BLaER1 (cell line): ENCODE measurements around the gene CTTNBP2.

Source experiments
- H3K27ac ChIP-seq: shearing (Covaris generic); formaldehyde crosslinking; 2 replicates; pipeline ENCODE4 v1.8.1; 2022
- H3K27me3 ChIP-seq: shearing (Covaris generic); formaldehyde crosslinking; 2 replicates; pipeline ENCODE4 v1.8.1; 2022
- H3K36me3 ChIP-seq: shearing (Covaris generic); formaldehyde crosslinking; 2 replicates; pipeline ENCODE4 v1.8.1; 2022
- H3K4me1 ChIP-seq: shearing (Covaris generic); formaldehyde crosslinking; 2 replicates; pipeline ENCODE4 v1.8.1; 2022
- H3K4me2 ChIP-seq: shearing (Covaris generic); formaldehyde crosslinking; 2 replicates; pipeline ENCODE4 v1.8.1; 2022
- H3K4me3 ChIP-seq: shearing (Covaris generic); formaldehyde crosslinking; 2 replicates; pipeline ENCODE4 v1.8.1; 2022
- H3K9ac ChIP-seq: shearing (Covaris generic); formaldehyde crosslinking; 2 replicates; pipeline ENCODE4 v1.8.1; 2022
- H3K9me3 ChIP-seq: shearing (Covaris generic); formaldehyde crosslinking; 2 replicates; pipeline ENCODE4 v1.8.1; 2022
- H4K20me1 ChIP-seq: shearing (Covaris generic); formaldehyde crosslinking; 2 replicates; pipeline ENCODE4 v1.8.1; 2022
- Cebpa-rat ChIP-seq: shearing (Covaris generic); IDR thresholded peaks from 2 replicates; pipeline ENCODE4 v1.8.1; 2022

CTTNBP2 gene

GRCh38 chr7:117808341-117808757 lies 64.9 kb downstream of the CTTNBP2 start:
- no peaks in the 10 kb centered on the region for H3K27me3 ChIP-seq
- H3K36me3 ChIP-seq: no peaks in the 10 kb centered on the region
- no peak for TF ChIP-seq Cebpa-rat
- H3K9me3 ChIP-seq: no peaks in the 10 kb centered on the region
- H3K4me1 ChIP-seq: no peaks in the 10 kb centered on the region
- no peak overlapping the region for H3K27ac ChIP-seq
- H3K4me3 ChIP-seq: no peak overlapping the region
- H3K4me2 ChIP-seq: no peak overlapping the region
- H3K9ac ChIP-seq: no peak overlapping the region
- no peaks in the 10 kb centered on the region for H4K20me1 ChIP-seq

DNA sequence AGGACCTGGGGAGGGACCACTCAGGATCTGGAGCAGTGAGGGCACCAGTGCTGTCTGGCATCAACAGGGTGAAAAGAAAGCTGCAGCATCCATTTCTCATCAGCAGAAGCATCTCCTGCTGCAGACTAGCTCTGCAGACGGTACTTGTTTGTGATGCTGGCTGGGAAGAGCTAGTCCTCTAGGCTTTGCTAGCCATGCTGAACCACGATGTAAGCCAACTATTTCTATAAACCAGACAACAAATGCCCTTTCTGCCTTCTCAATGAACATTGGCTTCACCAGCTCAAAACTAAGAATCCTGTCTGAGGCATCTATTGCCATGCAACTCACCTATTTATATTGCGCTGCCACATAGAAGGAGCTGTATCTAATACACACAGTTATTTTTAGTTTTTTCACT lies 65.6 kb downstream of the CTTNBP2 start:
- Histone ChIP-seq H3K4me3 (no peak overlapping the region), H3K27me3 (no peaks in the 10 kb centered on the region), H3K4me1 (no peaks in the 10 kb centered on the region), H3K27ac (no peak overlapping the region), H3K36me3 (no peaks in the 10 kb centered on the region), H4K20me1 (no peaks in the 10 kb centered on the region), H3K4me2 (no peak overlapping the region), H3K9me3 (no peaks in the 10 kb centered on the region), H3K9ac (no peak overlapping the region)
- no peak for TF ChIP-seq Cebpa-rat

DNA sequence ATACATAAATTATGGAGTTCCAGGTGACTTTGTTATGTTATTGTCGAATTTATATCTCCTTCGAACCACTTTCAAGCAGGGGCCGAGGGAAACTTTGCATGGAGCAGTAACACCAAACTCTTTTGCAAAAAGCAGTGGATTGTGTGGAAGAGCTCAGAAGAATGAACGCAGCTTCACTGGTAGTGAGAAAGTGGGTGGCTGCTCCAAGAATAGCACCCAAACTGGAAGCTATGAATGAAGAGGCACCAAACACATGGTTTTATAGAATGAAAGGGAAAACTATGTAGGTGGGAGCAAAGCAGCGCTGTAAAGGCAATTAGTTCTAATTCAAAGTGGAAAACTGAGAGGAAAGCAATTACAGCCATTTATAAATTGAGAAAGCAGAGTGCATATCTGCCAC lies 67.2 kb downstream of the CTTNBP2 start:
- H3K27ac ChIP-seq: no peak overlapping the region
- no peak overlapping the region for H3K9ac ChIP-seq
- no peaks in the 10 kb centered on the region for H3K4me1 ChIP-seq
- H3K4me3 ChIP-seq: no peak overlapping the region
- H3K9me3 ChIP-seq: no peaks in the 10 kb centered on the region
- no peaks in the 10 kb centered on the region for H3K36me3 ChIP-seq
- no peak for TF ChIP-seq Cebpa-rat
- H3K27me3 ChIP-seq: no peaks in the 10 kb centered on the region
- no peak overlapping the region for H3K4me2 ChIP-seq
- H4K20me1 ChIP-seq: no peaks in the 10 kb centered on the region

DNA sequence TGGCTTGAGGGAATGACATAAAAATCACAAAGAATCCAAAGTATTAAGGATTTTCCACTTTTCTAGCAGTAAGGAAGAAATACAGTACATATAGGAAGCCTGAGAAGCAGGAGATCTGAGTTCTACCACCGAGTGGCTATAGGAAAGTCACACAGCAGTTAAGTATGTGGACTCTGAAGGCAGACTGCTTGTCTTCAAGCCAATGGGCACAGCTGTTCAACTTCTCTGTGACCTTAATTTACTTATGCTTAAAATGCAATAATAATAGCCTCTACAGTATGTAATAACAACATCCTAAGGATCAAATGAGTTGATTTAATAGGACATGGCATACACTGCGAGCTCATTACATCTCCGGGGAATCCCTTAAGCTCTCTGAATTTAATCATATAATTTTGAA lies 68.0 kb downstream of the CTTNBP2 start:
- no peaks in the 10 kb centered on the region for H3K9me3 ChIP-seq
- H4K20me1 ChIP-seq: no peaks in the 10 kb centered on the region
- no peak overlapping the region for H3K4me2 ChIP-seq
- no peak overlapping the region for H3K27ac ChIP-seq
- H3K9ac ChIP-seq: no peak overlapping the region
- no peaks in the 10 kb centered on the region for H3K36me3 ChIP-seq
- H3K4me1 ChIP-seq: no peaks in the 10 kb centered on the region
- no peak for TF ChIP-seq Cebpa-rat
- no peak overlapping the region for H3K4me3 ChIP-seq
- no peaks in the 10 kb centered on the region for H3K27me3 ChIP-seq

- Histone ChIP-seq H3K9ac (no peak overlapping the region), H3K27ac (no peak overlapping the region)
- no peak for TF ChIP-seq Cebpa-rat
Measured at GRCh38 chr7:117803476-117803875, 69.8 kb downstream of the CTTNBP2 start.

GRCh38 chr7:117802660-117803059 lies 70.6 kb downstream of the CTTNBP2 start:
- H3K9ac ChIP-seq: no peak overlapping the region
- no peaks in the 10 kb centered on the region for H3K27me3 ChIP-seq
- no peak overlapping the region for H3K4me3 ChIP-seq
- no peak overlapping the region for H3K27ac ChIP-seq
- no peak overlapping the region for H3K4me2 ChIP-seq
- H3K9me3 ChIP-seq: no peaks in the 10 kb centered on the region
- no peaks in the 10 kb centered on the region for H3K4me1 ChIP-seq
- TF ChIP-seq Cebpa-rat: no peak
- no peaks in the 10 kb centered on the region for H3K36me3 ChIP-seq
- no peaks in the 10 kb centered on the region for H4K20me1 ChIP-seq

More at GRCh38 chr7:117803476-117803875, 69.8 kb downstream of the CTTNBP2 start:
- H4K20me1 ChIP-seq: no peaks in the 10 kb centered on the region
- no peaks in the 10 kb centered on the region for H3K27me3 ChIP-seq
- no peak overlapping the region for H3K4me3 ChIP-seq
- no peak overlapping the region for H3K4me2 ChIP-seq
- no peaks in the 10 kb centered on the region for H3K4me1 ChIP-seq
- no peaks in the 10 kb centered on the region for H3K9me3 ChIP-seq
- no peaks in the 10 kb centered on the region for H3K36me3 ChIP-seq

DNA sequence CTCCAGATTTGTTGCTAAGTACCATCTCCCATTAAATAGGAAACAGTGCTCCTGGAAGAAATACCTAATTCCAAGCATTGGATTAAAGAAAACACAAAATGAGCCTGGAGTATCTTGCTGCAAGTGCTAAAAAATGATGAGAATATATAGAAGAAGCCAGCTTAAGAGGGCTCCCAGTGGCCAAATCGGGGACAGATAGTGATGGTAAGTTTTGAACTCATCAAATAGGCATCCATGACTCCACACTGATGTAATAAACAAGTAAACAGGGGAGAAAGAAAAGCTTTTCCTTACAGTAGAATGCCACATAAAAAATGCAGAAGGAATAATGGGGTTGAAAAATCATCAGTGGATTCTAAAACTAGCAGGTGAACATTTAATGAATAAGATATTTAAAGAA lies 72.4 kb downstream of the CTTNBP2 start:
- Histone ChIP-seq H3K4me3 (no peak overlapping the region), H3K36me3 (no peaks in the 10 kb centered on the region), H3K4me1 (no peaks in the 10 kb centered on the region), H3K27ac (no peak overlapping the region), H3K27me3 (no peaks in the 10 kb centered on the region), H3K9ac (no peak overlapping the region), H4K20me1 (no peaks in the 10 kb centered on the region), H3K9me3 (no peaks in the 10 kb centered on the region), H3K4me2 (no peak overlapping the region)
- no peak for TF ChIP-seq Cebpa-rat

DNA sequence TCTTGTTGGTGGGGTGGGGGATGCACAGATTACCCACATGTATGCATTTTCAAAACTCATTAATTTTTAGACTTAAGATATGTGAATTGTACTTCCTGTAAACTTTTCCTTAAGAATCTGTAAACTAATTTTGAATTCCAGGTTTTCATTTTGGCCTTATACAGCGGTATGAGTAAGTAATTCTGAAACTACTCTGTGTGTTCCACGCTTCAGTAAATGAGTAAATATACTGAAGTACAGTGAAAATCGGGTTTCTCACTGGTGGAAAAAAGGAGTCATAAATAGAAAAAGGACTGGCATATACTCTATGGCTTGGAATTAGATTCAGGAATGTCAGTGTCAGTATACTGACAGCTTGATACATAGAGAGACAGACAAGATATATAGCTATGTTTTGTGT lies 72.8 kb downstream of the CTTNBP2 start:
- Histone ChIP-seq H3K9ac (no peak overlapping the region), H3K4me2 (no peak overlapping the region), H3K27me3 (no peaks in the 10 kb centered on the region), H3K9me3 (no peaks in the 10 kb centered on the region), H3K36me3 (no peaks in the 10 kb centered on the region), H3K27ac (no peak overlapping the region), H3K4me1 (no peaks in the 10 kb centered on the region), H3K4me3 (no peak overlapping the region), H4K20me1 (no peaks in the 10 kb centered on the region)
- no peak for TF ChIP-seq Cebpa-rat

- Histone ChIP-seq H4K20me1 (no peaks in the 10 kb centered on the region), H3K27ac (no peak overlapping the region), H3K9ac (no peak overlapping the region), H3K4me1 (peaks cover 6% of the 10 kb centered on the region), H3K27me3 (no peaks in the 10 kb centered on the region), H3K4me2 (no peak overlapping the region), H3K4me3 (no peak overlapping the region), H3K36me3 (no peaks in the 10 kb centered on the region), H3K9me3 (no peaks in the 10 kb centered on the region)
- TF ChIP-seq Cebpa-rat: no peak
Measured at GRCh38 chr7:117796889-117797288, 76.4 kb downstream of the CTTNBP2 start.

- H3K9me3 ChIP-seq: no peaks in the 10 kb centered on the region
- H3K27ac ChIP-seq: no peak overlapping the region
- H3K36me3 ChIP-seq: no peaks in the 10 kb centered on the region
- no peaks in the 10 kb centered on the region for H4K20me1 ChIP-seq
- peaks cover 10% of the 10 kb centered on the region for H3K4me1 ChIP-seq
- H3K9ac ChIP-seq: no peak overlapping the region
- no peaks in the 10 kb centered on the region for H3K27me3 ChIP-seq
- H3K4me3 ChIP-seq: no peak overlapping the region
- TF ChIP-seq Cebpa-rat: no peak
- no peak overlapping the region for H3K4me2 ChIP-seq
Measured at GRCh38 chr7:117793976-117794375, 79.3 kb downstream of the CTTNBP2 start.

DNA sequence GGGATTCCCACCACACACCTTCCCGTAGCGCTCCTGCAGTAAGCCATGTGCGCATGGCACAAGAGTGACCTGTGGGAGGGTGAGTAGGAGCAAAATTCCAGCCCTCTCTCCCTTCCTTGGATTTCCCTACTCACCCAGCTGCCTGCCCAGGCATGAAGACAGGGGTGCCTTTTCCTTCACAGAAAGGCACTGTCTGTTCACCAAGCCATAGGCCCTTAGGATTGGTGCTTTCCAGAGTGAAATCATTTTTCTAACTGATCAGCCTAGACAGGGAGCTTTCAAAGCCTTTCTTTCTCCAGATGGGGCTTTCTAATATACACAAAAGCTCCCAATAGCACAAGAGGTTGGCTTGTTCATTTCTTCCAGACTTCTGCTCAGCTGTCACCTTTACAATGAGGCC lies 79.7 kb downstream of the CTTNBP2 start:
- no peak overlapping the region for H3K4me2 ChIP-seq
- H3K27ac ChIP-seq: no peak overlapping the region
- H3K9me3 ChIP-seq: no peaks in the 10 kb centered on the region
- H4K20me1 ChIP-seq: no peaks in the 10 kb centered on the region
- no peak for TF ChIP-seq Cebpa-rat
- H3K4me3 ChIP-seq: no peak overlapping the region
- H3K36me3 ChIP-seq: no peaks in the 10 kb centered on the region
- H3K27me3 ChIP-seq: no peaks in the 10 kb centered on the region
- H3K9ac ChIP-seq: no peak overlapping the region
- peaks cover 10% of the 10 kb centered on the region for H3K4me1 ChIP-seq
